ENCODE results near the gene PAXIP1.

The PAXIP1 gene

GRCh38 chr7:154910977-154911376, 91.9 kb downstream of the PAXIP1 start:
- no peak for DNase-seq

- DNase-seq, result no peak
These were observed 92.8 kb downstream of the PAXIP1 start for GRCh38 chr7:154910125-154910524.

GRCh38 chr7:154909241-154910105, 93.5 kb downstream of the PAXIP1 start:
- no peak for DNase-seq

GRCh38 chr7:154907651-154908620, 95.0 kb downstream of the PAXIP1 start:
- DNase-seq, result no peak

- DNase-seq, result no peak
These were observed 96.1 kb downstream of the PAXIP1 start for GRCh38 chr7:154906736-154907355.

- no peak for DNase-seq
These were observed 96.7 kb downstream of the PAXIP1 start for GRCh38 chr7:154906201-154906600.

GRCh38 chr7:154905615-154906014, 97.3 kb downstream of the PAXIP1 start:
- DNase-seq, result no peak

- DNase-seq, result no peak
These were observed 97.8 kb downstream of the PAXIP1 start for GRCh38 chr7:154905146-154905545.

- no peak for DNase-seq
These were observed 99.7 kb downstream of the PAXIP1 start for GRCh38 chr7:154903083-154903731.

- no peak for DNase-seq
These were observed 100.3 kb downstream of the PAXIP1 start for GRCh38 chr7:154902600-154903082.

- no peak for DNase-seq
These were observed 103.1 kb downstream of the PAXIP1 start for GRCh38 chr7:154899862-154900261.

GRCh38 chr7:154898973-154899855, 103.7 kb downstream of the PAXIP1 start:
- no peak for DNase-seq

- no peak for DNase-seq
These were observed 106.8 kb downstream of the PAXIP1 start for GRCh38 chr7:154896076-154896475.
